Activated T-cell treated with anti-CD3 and anti-CD28 coated beads for 24 hours (primary cell): Measurements from ENCODE around the gene TBC1D22A.
"Not testable (repeated sequence)": the region's sequence is repeated elsewhere in the genome, so short reads cannot be mapped to it uniquely, and the experiment has no call there.

Source experiments
- DNase-seq: peaks from one replicate; pipeline ENCODE4 v3.0.0-alpha.2; 2020; ENCODE audit warnings: low read depth

TBC1D22A gene

DNA sequence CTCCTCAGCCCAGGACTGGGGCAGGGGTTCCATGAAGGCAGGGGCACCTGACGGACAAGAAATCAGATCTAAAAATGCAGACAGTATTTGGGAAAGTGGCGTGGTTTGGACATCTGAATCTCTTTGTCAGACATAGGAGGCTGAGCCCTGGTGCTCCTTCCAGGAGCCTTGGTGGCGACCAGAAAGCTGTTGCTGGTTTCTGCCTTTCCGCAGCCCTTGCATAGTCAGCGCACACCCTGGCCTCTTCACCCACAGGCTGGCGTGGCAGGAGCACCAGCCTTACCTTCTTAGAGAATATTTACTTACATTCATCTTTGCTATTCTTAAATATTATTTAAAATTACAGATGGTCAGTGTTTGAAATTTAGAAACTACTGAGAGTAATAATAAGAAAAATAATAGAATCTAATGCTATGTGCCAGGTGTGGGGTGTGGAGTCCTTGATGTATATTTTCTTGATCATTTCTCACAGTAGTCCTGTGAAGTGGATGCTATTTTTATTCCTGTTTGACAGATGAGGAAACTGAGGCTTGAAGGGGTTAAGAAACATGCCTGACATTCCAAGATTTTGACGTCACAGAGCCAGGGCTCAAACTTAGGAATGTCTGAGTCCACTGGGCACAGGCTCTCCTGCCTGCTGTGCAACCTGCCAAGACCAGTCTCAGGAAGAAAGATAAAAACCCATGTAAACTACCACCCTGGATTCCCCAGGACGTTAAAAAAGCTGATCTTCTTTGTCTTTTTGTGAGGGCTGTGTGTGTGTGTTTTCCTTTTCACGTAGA, 51.6 kb downstream of the TBC1D22A start:
- DNase-seq, result no peak

DNA sequence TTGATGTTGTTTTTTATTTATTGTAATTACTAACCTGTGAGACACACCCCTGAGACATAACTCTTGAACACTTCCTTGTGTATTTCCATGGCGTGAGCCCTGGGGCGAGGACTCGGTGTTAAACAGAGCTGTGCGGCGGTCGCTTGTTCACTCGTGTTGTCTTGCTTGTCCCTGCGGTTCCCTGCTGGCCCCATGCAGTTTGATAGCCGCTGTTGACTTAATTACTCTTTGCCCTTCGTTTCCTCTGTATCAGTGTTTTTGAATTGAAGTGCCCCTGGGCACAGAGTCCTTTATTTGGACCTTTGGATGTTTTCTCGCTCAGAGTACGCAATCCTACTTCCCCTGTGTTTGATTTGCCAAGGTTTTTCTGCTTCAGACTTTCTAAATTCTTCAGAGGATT, 52.7 kb downstream of the TBC1D22A start:
- no peak for DNase-seq

DNA sequence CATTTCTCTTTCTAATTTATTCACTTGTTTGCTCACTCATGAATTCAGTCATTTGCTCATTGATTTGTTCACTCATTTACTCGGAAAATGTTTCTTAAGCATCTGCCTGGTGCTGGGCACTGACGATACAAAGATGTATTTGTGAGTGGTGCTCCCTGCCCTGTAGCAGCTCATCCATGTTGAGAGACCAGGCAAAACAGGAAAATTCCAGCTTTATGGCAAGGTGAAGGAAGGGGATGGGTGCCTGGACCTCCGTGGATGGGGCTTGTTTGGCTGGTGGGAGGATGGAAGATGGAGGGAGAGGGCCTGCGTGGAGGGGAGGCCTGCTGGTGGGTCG, 53.1 kb downstream of the TBC1D22A start:
- no peak for DNase-seq

DNA sequence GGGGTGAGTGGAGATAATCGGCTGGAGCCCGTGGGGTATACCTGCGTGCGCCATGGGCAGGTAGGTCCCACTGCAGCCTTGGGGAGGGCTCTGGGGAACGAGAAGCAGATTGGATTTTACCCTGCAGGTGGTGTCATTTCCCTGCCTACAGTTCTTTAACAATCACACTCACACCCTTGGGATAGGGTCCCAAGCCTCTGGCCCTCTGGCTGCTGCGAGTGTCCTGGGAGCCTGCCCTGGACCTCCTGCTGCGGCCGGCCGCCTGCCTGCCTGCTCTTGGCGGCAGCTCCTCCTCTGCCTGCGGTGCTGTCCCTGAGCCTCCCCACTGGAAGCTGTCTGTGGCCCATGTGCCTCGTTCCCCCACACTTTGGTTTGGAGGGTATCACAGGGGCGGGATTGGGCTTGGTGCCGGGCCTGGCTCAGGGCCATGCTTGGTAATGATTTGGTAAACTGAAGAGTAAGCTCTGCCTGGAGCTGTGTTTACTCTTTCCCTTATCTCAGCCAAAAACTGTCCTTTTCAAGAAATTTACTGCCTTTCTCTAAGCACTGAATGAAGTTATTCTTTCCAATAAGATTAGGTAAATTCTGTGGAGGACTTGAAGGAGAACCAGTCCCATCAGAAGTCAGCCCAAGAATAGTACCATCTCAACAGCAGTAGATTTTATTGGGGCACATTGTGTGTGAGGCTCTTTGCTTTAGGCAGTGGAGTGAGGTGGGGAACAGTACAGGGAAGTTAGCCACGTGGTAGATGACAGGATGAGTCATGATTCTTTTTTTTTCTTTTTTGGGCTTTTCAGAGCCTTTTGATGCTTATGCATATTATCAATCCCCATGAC, 53.7 kb downstream of the TBC1D22A start:
- DNase-seq, result no peak

DNA sequence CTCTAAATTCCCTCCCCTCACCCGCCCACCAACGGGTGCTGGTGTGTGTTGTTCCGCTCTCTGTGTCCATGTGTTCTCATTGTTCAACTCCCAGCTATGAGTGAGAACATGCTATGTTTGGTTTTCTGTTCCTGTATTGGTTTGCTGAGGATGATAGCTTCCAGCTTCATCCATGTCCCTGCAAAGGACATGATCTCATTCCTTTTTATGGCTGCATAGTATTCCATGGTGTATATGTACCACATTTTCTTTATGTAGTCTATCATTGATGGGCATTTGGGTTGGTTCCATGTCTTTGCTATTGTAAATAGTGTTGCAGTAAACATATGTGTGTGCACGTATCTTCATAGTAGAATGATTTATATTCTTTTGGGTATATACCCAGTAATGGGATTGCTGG, 54.9 kb downstream of the TBC1D22A start:
- not testable (repeated sequence) for DNase-seq

DNA sequence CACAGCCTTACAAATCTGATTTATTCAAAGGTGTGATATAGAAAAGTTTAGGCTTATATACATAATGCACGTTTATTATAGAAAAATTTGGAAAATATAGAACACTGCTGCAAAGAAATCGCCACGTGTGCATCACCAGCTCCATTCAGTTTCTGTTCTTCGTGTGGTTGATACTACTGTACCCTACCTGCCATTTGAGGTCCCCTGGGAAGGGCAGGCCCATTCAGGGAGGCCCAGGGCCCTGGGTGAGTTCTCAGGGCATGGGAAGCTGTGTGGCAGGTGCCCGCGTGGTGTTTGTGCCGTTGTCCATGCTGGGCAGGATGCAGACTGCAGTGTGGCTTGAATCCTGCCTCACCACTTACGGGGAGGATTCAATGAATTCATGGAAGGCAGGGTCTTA, 60.8 kb downstream of the TBC1D22A start:
- DNase-seq, result no peak

DNA sequence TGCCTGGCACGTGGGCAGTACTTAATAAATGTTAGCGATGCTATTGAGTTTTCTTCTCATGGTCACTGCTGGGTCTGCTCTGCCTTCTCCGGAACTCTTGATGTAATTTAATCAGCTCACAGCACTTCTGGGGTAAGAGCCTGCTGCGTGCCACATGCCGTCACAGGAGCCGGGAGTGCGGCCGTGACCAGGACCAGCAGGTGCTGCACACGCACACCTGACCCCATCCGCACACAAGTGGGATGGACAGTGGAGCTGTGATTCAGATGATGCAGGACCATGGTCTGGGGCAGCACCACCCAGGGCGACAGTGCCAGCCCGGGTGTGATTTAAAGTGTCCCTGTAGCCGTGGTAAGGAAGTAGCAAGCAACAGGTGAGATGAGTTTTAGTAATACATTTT, 61.2 kb downstream of the TBC1D22A start:
- no peak for DNase-seq

DNA sequence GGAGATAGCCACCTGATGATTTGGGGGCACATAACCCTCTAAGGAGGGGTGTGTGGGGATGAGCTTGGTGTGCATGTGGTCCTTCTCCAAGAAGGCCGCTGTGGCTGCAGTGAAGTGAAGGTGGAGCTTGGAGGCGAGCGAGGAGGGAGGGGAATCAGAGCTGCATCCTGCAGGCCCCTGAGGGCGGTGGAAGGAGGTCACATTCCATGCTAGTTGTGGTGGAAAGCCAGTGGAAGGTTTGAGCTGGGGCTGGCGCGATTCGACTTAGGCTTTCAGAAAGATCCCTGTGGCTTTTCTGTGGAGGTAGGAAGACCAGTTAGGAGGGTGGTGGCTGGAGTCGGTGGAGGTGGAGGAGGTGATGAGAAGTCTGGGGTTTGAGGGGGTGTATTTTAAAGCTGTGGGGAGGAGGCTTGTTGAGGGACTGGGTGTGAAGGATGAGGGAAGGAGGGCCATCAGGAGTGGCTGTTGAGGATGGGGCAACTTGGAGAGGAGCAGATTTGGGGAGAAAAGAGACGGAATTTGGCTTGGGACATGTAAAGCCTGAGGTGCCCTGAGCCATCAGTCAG, 62.0 kb downstream of the TBC1D22A start:
- DNase-seq, result no peak

DNA sequence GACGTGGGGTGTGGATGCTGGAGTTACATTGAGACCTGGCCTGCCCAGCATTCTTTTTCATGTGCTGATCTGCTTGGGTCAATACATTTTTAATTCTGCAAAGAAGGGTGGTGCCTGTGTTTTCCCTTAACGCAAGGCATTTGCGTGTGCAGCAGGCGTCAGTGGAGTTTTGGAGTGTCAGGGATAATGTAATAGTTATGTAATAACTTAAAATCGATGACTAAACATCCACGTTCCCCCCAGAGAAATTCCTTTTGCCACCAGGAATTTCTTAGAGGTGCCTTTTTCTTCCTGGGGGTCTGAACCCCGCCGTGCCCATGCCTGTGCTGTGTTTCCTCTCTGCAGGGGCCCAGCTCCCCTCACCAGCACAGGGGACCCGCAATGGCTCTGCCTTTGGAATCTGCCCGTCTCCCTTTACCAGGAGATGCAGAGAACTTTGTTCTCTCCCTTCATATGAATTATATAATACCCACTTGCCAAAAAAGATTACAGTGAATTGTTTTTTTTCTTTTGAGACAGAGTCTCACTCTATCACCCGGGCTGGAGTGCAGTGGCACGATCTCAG, 62.6 kb downstream of the TBC1D22A start:
- DNase-seq, result no peak

DNA sequence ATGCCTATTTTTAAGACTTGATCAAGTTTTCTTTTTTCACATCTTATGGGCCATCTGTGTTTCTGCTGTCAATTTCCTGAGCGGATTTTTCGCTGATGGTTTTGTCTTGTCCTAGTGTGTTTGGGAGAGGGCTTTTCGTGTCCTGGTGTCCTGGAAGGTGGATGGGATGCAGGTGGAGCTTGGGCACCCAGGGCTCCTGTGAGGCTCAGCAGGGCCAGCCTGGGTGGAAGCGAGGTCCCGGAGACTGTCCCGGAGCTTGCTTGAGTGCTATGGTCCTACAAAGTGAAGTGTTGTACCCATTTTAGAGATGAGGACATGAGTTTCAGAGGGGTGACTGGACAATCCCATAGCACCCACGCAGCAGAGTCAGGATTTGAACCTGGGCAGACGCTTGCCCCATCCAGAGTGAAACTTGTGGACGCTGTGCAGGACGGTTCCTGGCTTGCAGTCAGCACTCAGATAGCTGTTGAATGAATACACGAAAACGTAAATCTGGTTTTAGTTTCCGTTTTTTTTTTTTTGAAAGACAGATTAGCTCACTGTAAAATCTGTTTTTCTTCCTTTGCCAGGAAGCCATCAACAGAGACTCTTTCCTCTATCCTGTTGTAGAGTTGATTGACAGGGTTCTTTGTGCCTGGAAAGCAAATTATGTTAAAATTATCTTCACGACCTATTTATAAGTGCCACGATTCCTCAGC, 64.1 kb downstream of the TBC1D22A start:
- DNase-seq, result no peak

DNA sequence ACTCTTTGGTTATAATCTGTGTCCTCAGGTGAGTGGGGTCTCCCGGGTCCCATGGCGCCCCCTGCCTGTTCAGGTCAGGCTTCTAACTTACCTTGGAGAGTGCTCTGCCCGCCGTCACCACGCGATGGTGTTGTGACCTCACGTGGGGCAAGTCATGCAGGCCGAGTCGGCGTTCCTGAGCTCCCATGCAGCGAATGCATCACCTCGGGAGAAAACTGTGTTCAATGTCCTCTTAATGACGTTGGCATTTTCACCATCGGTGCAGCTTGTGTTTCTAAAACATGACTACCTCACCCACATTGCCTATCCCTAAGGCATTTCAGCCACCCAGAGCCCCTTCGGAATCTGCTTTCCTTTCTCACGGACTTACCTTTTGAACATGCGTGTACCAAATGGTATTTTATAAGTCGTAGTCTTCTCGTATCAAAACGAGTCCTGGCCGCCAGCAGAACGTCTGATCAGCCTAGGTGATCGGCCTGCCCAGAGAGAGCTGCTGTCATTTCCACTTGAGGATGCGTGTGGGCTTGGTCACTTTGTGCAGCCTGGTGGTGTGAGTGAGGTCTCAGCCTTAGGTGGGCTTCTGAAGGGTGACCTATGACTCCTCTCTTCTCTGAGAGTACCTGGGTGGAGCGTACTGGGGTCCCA, 64.8 kb downstream of the TBC1D22A start:
- DNase-seq, result no peak

DNA sequence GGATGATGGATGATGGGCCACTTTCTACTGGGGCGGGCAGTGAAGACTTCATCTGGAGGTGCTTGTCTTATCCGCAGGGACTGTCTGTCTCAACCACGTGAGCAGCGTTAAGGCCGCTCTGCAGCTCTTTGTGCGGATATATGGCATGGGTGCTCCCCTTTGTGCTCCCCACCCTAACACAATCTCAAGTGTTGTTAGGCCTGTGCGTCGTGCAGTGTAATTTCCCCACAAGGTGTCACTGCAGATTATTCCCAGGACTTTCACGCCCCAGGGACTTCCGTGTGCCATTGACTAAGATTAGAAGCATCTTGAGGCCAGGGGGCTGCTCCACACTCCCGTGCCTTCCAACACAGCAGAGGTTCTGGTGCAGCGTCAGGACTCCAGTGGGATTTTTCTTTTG, 65.3 kb downstream of the TBC1D22A start:
- no peak for DNase-seq

DNA sequence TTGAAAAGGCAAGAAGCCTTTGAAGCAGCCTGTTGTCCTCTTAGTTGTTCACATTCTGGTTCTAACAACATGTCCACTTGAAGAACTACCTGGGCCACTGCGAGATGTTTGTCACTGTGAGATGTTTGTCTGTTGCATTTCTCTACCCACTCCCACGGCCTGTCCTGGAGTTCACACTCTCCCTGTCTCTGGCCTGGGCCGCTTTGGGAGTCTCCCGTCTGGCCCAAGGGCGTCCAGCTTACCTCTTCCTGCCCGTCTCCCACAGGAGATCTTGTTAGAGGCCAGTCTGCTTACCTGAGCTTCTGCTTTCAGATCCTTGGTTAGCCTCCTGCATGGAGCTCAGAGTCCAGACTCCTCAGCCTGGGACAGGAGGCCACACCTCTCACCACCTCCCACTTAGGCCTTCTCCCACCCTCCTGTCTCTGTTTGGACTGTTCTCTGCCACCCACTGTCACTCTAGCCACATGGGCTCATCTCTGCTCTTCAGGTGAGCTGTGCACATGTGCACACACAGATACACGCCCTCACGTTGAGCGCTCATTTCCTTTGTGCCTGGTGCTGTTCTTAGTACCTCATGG, 66.0 kb downstream of the TBC1D22A start:
- no peak for DNase-seq

DNA sequence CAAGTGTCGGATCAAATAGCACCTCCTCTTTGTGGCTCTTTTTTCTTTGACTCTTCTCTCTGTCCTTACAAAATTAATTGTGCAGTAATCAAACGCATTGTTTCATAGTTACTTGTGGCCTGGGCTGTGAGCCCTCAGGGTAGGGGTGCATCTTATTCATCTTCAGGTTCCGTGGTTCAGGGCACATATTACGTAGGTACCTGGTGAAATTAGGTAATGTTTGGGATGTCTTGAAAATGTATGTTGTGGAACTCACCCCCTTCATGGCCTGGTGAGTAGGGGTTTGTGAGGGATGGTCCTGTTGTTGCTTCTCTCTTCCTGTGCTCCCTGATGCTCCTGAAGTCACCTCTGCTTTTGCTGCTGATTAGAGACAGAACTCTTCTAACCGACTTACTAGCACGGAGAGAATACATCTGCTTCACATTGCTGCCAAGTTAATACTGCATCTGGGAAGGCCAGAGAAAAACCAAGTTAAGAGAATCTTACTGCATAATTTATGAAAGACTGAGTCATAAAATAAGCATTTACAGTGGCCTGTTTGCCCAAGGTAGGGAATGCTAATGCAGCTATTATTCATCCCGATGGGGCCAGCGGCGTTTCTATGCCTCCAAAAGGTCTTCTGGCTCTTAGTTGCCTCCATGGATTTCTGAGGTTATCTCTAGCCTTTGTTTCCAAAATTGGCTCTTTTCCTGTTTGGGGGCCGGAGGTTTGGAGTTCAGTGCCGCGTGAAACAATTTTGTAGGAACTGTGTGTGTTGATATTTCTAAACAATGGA, 66.9 kb downstream of the TBC1D22A start:
- no peak for DNase-seq

DNA sequence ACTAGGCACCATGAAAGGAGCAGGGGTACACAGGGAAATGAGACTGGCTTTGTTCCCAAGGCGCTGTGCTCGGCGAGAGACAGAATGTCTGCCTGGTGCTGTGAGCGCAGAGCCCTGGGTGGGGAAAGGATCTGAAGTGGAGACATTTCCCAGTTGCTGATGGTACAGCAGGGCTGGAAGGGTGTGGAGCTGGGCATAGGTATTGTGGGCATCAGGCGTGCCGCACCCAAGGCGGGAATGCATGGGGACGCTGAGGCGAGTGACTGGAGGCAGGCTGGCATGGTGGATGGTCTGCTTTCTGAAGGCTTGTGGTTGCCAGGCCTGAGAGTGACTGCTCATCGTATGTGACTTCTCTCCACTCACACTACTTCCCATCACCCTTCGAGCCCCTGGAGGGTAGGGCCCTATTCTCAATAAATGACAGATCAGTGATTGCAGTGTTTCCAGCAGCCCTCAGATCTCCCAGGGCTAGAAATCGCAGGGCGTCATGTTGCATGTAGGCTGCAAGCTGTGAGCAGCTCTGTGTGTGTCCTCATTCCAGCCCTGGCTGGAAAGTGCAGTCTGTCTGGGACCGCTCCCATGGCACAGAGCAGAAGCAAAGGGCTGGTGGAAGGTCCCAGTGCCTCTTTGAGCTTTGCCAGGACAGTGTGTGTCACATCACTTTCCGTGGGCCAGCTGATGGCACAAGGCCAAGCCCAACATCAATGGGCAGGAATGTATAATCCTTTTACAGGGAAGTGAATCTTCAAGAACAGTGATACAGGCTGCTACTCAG, 67.7 kb downstream of the TBC1D22A start:
- DNase-seq, result no peak

DNA sequence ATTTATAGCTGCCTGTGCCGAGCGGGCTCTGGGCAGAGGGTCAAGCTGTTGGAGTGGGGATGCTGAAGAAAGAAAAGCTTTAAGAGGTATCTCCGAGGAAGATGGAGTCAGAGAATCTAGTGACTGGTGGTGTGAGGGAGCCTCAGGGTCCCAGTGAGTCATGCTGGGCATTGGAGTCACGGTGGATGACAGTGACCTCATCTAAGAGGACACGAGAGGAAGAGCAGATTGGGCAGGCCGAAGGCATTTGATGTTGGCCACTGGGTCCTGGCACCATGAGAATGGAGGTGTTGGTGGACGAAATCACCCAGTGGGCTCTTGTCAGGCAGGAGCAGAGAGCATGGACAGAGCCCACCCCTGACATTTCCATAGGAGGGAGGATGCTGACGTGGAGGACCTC, 68.4 kb downstream of the TBC1D22A start:
- no peak for DNase-seq

DNA sequence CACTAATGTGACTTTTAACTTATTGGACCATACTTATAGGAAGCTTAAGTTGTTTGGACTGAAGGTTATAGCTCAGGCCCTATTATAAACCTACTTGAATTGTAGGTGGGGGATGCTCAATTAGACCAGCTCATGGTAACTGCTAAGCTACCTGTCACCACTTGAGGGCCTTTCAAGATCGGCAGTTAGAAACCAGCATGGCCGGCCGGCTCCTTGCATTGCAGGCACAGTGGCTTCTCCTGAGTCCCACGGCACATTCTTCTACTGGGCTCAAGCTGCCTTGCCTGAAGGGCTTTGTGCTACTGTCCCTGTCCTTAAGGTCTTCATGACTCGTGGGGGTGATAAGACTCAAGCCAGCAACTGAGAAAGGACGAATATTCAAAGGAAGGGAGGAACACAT, 70.8 kb downstream of the TBC1D22A start:
- DNase-seq, result no peak

DNA sequence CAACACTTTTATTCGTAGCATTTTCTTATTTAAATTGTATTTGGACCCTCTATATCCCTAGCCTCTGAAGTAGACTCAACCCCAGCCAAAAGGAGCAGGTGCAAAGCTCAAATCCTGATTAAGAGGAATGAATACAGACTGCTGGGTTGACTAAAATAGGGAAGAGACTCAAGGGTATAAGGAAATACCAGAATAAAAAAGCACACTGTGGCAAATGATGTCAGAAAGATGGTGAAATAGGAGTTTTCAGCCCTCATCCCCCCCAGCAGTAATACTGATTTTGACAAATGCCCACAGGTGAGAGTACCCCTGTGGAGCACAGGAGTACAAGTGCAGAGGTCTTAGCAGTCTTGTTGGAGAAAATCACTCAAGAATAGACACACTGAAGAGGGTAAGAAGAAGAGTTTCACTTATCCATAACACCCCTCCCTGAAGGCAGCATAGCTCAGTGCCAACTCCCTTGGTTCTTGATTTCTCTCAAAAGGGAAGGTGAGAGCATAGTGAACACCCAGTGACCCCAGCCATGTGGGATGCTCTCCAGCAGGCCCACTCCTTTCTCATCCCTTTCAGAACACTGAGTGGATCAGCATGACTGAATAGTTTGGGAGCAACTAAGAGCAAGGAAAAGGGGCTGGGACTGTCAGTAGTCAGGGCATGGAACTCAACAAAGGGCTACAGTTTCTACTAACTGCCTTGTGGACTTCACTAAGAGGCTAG, 71.7 kb downstream of the TBC1D22A start:
- no peak for DNase-seq

DNA sequence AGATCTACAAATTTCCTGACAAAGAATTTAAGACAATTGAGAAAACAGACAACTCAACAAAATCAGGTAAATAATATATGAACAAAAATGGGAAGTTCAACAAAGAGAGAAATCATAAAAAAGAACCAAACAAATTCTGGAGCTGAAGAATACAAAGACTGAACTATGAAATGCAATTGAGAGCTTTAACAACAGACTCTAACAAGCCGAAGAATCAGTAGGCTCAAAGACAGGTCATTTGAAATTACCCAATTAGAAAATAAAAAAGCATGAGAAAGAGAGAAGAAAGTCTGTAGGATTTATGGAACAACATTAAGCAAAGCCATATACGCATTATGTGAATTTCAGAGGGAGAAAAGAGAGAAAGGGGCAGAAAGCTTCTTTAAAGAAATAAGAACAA, 72.8 kb downstream of the TBC1D22A start:
- DNase-seq, result no peak
